GM12878 (cell line): Measurements from ENCODE around the gene OPCML. TPM values are rescaled to one million over a fixed set of nuclear protein-coding genes. Genes with fewer than 3 reads are reported as not detected.

ENCODE experiments used
- ATAC-seq: fragments of 200-7000 bp; cut with Tn5 transposase; 3 replicates; pipeline ENCODE4 v1.9.1; 2020; ENCODE audit warnings: mild to moderate bottlenecking, moderate library complexity
- BruUV-seq: library from RNA; stranded (reverse); fragments of 400-500 nt; replicated peaks from 2 replicates; lab custom pipeline; 2021; lab: Mats Ljungman, UMichigan
- CTCF ChIA-PET: fragments of 300-600 bp; sonication (Branson Sonifier 250); formaldehyde crosslinking; extraction: SDS; loops from one replicate; lab custom pipeline; 2021; ENCODE audit warnings: inconsistent platforms; lab: Yijun Ruan, JAX
- POLR2A ChIA-PET: fragments of 350-600 bp; formaldehyde crosslinking; extraction: SDS; loops from one replicate; lab custom pipeline; 2021; ENCODE audit warnings: inconsistent platforms; lab: Charles Lee
- RAD21 ChIA-PET: fragments of 300-600 bp; sonication (Branson Sonifier 250); formaldehyde crosslinking; loops from one replicate; lab custom pipeline; 2023; ENCODE audit warnings: antibody characterized with exemption; ENCODE audit not compliant: unreplicated experiment; lab: Charles Lee
- SMC1A ChIA-PET: fragments of 300-600 bp; sonication (Branson Sonifier 250); formaldehyde crosslinking; loops from one replicate; lab custom pipeline; 2023; ENCODE audit not compliant: unreplicated experiment, uncharacterized antibody; lab: Charles Lee
- DNase-seq: peaks from one replicate; pipeline ENCODE4 v3.0.0-alpha.2; 2011; ENCODE audit warnings: low read depth, low spot score
- FAIRE-seq: peaks from 3 replicates; lab custom pipeline; 2011; peaks lifted over from hg19 to GRCh38; lab: Jason Lieb, UNC
- H2AFZ ChIP-seq: 2 replicates; pipeline ENCODE4 v1.6.0; 2011; ENCODE audit warnings: low read depth, low read length, control low read depth; ENCODE audit not compliant: control insufficient read depth
- H3K27ac ChIP-seq: 2 replicates; pipeline ENCODE4 v1.5.1; 2011; ENCODE audit warnings: control low read depth; ENCODE audit not compliant: control insufficient read depth, insufficient read depth
- H3K27me3 ChIP-seq, 2 experiments: replicated peaks in 1 of 2; 2 replicates each; pipeline versions ENCODE4 v1.6.0 to v1.6.1; 2011; ENCODE audit warnings: low read length in 1 of 2; ENCODE audit not compliant: control insufficient read depth in 2 of 2, insufficient read depth in 2 of 2
- H3K36me3 ChIP-seq, 2 experiments: 2 replicates each; pipeline ENCODE4 v1.5.1; 2011; ENCODE audit warnings: low read length in 1 of 2; ENCODE audit not compliant: control insufficient read depth in 2 of 2, insufficient read depth in 2 of 2
- H3K4me1 ChIP-seq: 2 replicates; pipeline ENCODE4 v1.6.1; 2011; ENCODE audit warnings: mild to moderate bottlenecking, low read length, moderate library complexity, mixed read lengths; ENCODE audit not compliant: control insufficient read depth, insufficient read depth
- H3K4me2 ChIP-seq: 2 replicates; pipeline ENCODE4 v1.6.0; 2011; ENCODE audit warnings: control low read depth; ENCODE audit not compliant: control insufficient read depth, insufficient read depth
- H3K4me3 ChIP-seq: fragments of 200-600 bp; sonication (generic); 2 replicates; pipeline ENCODE4 v1.5.1; 2016
- H3K79me2 ChIP-seq: 2 replicates; pipeline ENCODE4 v1.6.0; 2011; ENCODE audit warnings: low read length; ENCODE audit not compliant: control insufficient read depth, insufficient read depth
- H3K9ac ChIP-seq: 2 replicates; pipeline ENCODE4 v1.8.0; 2011; ENCODE audit warnings: low read length, control low read depth, mixed read lengths; ENCODE audit not compliant: control insufficient read depth, insufficient read depth
- H3K9me3 ChIP-seq: replicated peaks from 3 replicates; pipeline ENCODE4 v1.5.1; 2011; ENCODE audit warnings: mild to moderate bottlenecking, low read length; ENCODE audit not compliant: control insufficient read depth, insufficient read depth
- H4K20me1 ChIP-seq: 2 replicates; pipeline ENCODE4 v1.6.0; 2011; ENCODE audit not compliant: control insufficient read depth, insufficient read depth
- ETV6 ChIP-seq, 2 experiments: fragments of 450-650 bp in 1 of 2; IDR thresholded peaks in 1 of 2; conservative IDR thresholded peaks in 1 of 2; 2 replicates each; pipeline ENCODE4 v1.6.1; 2014; ENCODE audit warnings: antibody characterized with exemption in 1 of 2, borderline replicate concordance in 1 of 2, low read depth in 1 of 2, mild to moderate bottlenecking in 1 of 2, moderate library complexity in 1 of 2
- LARP7 ChIP-seq: fragments of 450-650 bp; IDR thresholded peaks from 2 replicates; pipeline ENCODE4 v1.6.1; 2017; ENCODE audit warnings: mild to moderate bottlenecking
- NBN ChIP-seq: fragments of 450-650 bp; IDR thresholded peaks from 2 replicates; pipeline ENCODE4 v1.6.1; 2016
- NFYA ChIP-seq: IDR thresholded peaks from 2 replicates; pipeline ENCODE4 v1.6.1; 2011; ENCODE audit warnings: low read depth, mild to moderate bottlenecking, low read length, improper control_type of control experiment, borderline replicate concordance
- POLR2A ChIP-seq: IDR thresholded peaks from 2 replicates; pipeline ENCODE4 v1.6.1; 2011; ENCODE audit warnings: low read depth, mild to moderate bottlenecking, low read length
- RELB ChIP-seq: fragments of 450-650 bp; IDR thresholded peaks from 2 replicates; pipeline ENCODE4 v1.6.1; 2017; ENCODE audit warnings: low read depth, mild to moderate bottlenecking, moderate library complexity
- WGBS: methylation state at CpG from one replicate; pipeline ENCODE4 v1.1.6; 2016; ENCODE audit warnings: low lambda C conversion rate; ENCODE audit not compliant: insufficient replicate concordance, insufficient coverage; ENCODE audit errors: missing lambda C conversion rate; 5-methylcytosine and 5-hydroxymethylcytosine counted together
- in situ Hi-C: fragments of 300-500 bp; cut with MboI; formaldehyde crosslinking; loops from 9 replicates; pipeline ENCODE4 v1.14.3; 2018; ENCODE audit warnings: mixed read lengths
- intact Hi-C: fragments of 100-400 bp; cut with micrococcal nuclease; formaldehyde crosslinking; loops from one replicate; pipeline ENCODE4 v1.14.2; 2022; ENCODE audit not compliant: unreplicated experiment
- polyA plus RNA-seq, 11 experiments: library from polyadenylated mRNA; depleted of rRNA in 4 of 11; unstranded in 6 of 11; stranded (reverse) in 5 of 11; fragments of >200 nt; fragmentation: Nextera tagmentation in 4 of 11; fragmentation: Illumina TruSeq in 1 of 11; extraction: Ambion mirVana in 4 of 11; extraction: Trizol in 1 of 11; gene quantifications; 1 replicate in 1 of 11; 2 replicates in 10 of 11; pipeline versions ENCODE4 v1.2.1 to v1.2.3, GENCODE V29; 2011 to 2016; ENCODE audit warnings: inconsistent platforms in 2 of 11, missing spikeins in 2 of 11, low read depth in 1 of 11
- total RNA-seq, 4 experiments: library from RNA; depleted of rRNA in 3 of 4; stranded (reverse); fragments of >200 nt in 3 of 4; fragmentation: Illumina TruSeq in 1 of 4; extraction: Trizol in 1 of 4; gene quantifications; 2 replicates each; pipeline versions ENCODE4 v1.2.1 to v1.2.3, GENCODE V29; 2013 to 2021

Gene OPCML
- total and polyA plus RNA-seq, 10 of the 15 experiments (the other 5 are each of a cell fraction or from before 2014, with no cell fraction given) = 0.84 TPM; not detected in 9

- H3K27ac ChIP-seq = no peak overlapping the region
- FAIRE-seq = no peak
- SMC1A ChIA-PET = no interaction called here
- no peaks in the 10 kb centered on the region for H3K79me2 ChIP-seq
- H3K36me3 ChIP-seq = no peaks in the 10 kb centered on the region
- intact Hi-C loops = no loop called here
- ATAC-seq = no peak
- no peak overlapping the region for H3K4me2 ChIP-seq
- in situ Hi-C loops = no loop called here
- no peak overlapping the region for H3K9ac ChIP-seq
- CTCF ChIA-PET = interaction anchor here (1.3 kb wide), 1 partner anchor 98 kb away, joined by 3 read pairs; no protein-coding TSS in a partner anchor
- WGBS = 4% methylated on average over 4 of the region's 4 CpGs
- no peaks in the 10 kb centered on the region for H4K20me1 ChIP-seq
- no peak for DNase-seq
- RAD21 ChIA-PET = no interaction called here
- H3K9me3 ChIP-seq = no peaks in the 10 kb centered on the region
- H3K4me3 ChIP-seq = no peak overlapping the region
- H3K4me1 ChIP-seq = no peaks in the 10 kb centered on the region
- POLR2A ChIA-PET = no interaction called here
- no peak for TF ChIP-seq RELB
- H2AFZ ChIP-seq = no peak overlapping the region
- no peaks in the 10 kb centered on the region; a peak in 1 of 4 replicates for H3K27me3 ChIP-seq
- BruUV-seq = no TSS peak
Measured at GRCh38 chr11:133038850-133039249, 493.5 kb downstream of the OPCML start.

GRCh38 chr11:133034929-133035328 is 497.4 kb downstream of the OPCML start:
- Histone ChIP-seq H3K27ac (no peak overlapping the region), H2AFZ (no peak overlapping the region), H3K9me3 (no peaks in the 10 kb centered on the region), H3K4me1 (no peaks in the 10 kb centered on the region), H4K20me1 (no peaks in the 10 kb centered on the region), H3K9ac (no peak overlapping the region), H3K27me3 (no peaks in the 10 kb centered on the region; a peak in 1 of 4 replicates), H3K79me2 (no peaks in the 10 kb centered on the region), H3K36me3 (no peaks in the 10 kb centered on the region), H3K4me3 (no peak overlapping the region), H3K4me2 (no peak overlapping the region)
- SMC1A ChIA-PET = no interaction called here
- TF ChIP-seq ETV6 (conservative IDR thresholded peaks at IDR 0.05 in 1 of 2, IDR thresholded peaks at IDR 0.05 in 1 of 2; ENCODE audit: borderline replicate concordance in 1 of 2, low read depth in 1 of 2) (no peak), LARP7 (no peak), NFYA (no peak), NBN (no peak), POLR2A (no peak)
- ATAC-seq (no peak), FAIRE-seq (no peak), DNase-seq (no peak)
- CTCF ChIA-PET = no interaction called here
- no TSS peak for BruUV-seq
- in situ Hi-C loops (no loop called here), intact Hi-C loops (no loop called here)
- WGBS = 41% methylated on average over 7 of the region's 7 CpGs
- RAD21 ChIA-PET = no interaction called here
- POLR2A ChIA-PET = no interaction called here
